LNCaP clone FGC (cell line): ENCODE data around the gene TRPM3.

Experiments used
- DNase-seq: peaks from one replicate; pipeline ENCODE4 v3.0.0-alpha.2; 2011; ENCODE audit warnings: low read depth
- H3K4me3 ChIP-seq: 2 replicates; pipeline ENCODE4 v1.5.1; 2011; ENCODE audit warnings: mild to moderate bottlenecking, low read depth, low read length, control low read depth
- CTCF ChIP-seq: IDR thresholded peaks from 2 replicates; pipeline ENCODE4 v1.5.1; 2012; ENCODE audit warnings: mild to moderate bottlenecking; ENCODE audit not compliant: control insufficient read depth, insufficient read depth; ENCODE audit errors: extremely low read depth

Gene TRPM3

GRCh38 chr9:71010258-71010657, 111.2 kb downstream of the TRPM3 start:
- TF ChIP-seq CTCF, result no peak
- H3K4me3 ChIP-seq, result no peak overlapping the region
- no peak for DNase-seq

- no peak for TF ChIP-seq CTCF
- no peak overlapping the region for H3K4me3 ChIP-seq
- DNase-seq, result no peak
These were observed 116.0 kb downstream of the TRPM3 start for GRCh38 chr9:71005456-71005855.

GRCh38 chr9:71004196-71004595, 117.2 kb downstream of the TRPM3 start:
- no peak for DNase-seq
- H3K4me3 ChIP-seq, result no peak overlapping the region
- no peak for TF ChIP-seq CTCF

- peak; percentile 11 for DNase-seq
- TF ChIP-seq CTCF, result peak; percentile 57
- no peak overlapping the region for H3K4me3 ChIP-seq
These were observed 118.1 kb downstream of the TRPM3 start for GRCh38 chr9:71003346-71003745.

- peak; percentile 36 for DNase-seq
- H3K4me3 ChIP-seq, result no peak overlapping the region
- peak; percentile 83 for TF ChIP-seq CTCF
These were observed 119.5 kb downstream of the TRPM3 start for GRCh38 chr9:71001780-71002386.

GRCh38 chr9:70998962-70999361, 122.5 kb downstream of the TRPM3 start:
- DNase-seq, result no peak
- no peak overlapping the region for H3K4me3 ChIP-seq
- no peak for TF ChIP-seq CTCF

GRCh38 chr9:70995511-70995910, 125.9 kb downstream of the TRPM3 start:
- H3K4me3 ChIP-seq, result no peak overlapping the region
- no peak for TF ChIP-seq CTCF
- no peak for DNase-seq
